Glutamatergic neuron (in vitro differentiated cells): ENCODE results near the gene STARD13. TPM values are rescaled to one million over a fixed set of nuclear protein-coding genes. Genes with fewer than 3 reads are reported as not detected.

Source experiments
- DNase-seq: peaks from one replicate; pipeline ENCODE4 v3.0.0; 2022
- H3K27ac Mint-ChIP-seq: one replicate; pipeline ENCODE4 v1.8.0; 2020; ENCODE audit warnings: mild to moderate bottlenecking, mixed read lengths, inconsistent platforms; ENCODE audit not compliant: unreplicated experiment
- H3K27me3 Mint-ChIP-seq: one replicate; pipeline ENCODE4 v1.8.0; 2020; ENCODE audit warnings: mild to moderate bottlenecking, moderate library complexity, mixed read lengths, inconsistent platforms; ENCODE audit not compliant: unreplicated experiment
- H3K36me3 Mint-ChIP-seq: one replicate; pipeline ENCODE4 v1.8.0; 2020; ENCODE audit warnings: mild to moderate bottlenecking, mixed read lengths, inconsistent platforms; ENCODE audit not compliant: unreplicated experiment
- H3K4me1 Mint-ChIP-seq: one replicate; pipeline ENCODE4 v1.8.0; 2020; ENCODE audit warnings: mild to moderate bottlenecking, low read depth, mixed read lengths, inconsistent platforms; ENCODE audit not compliant: unreplicated experiment
- H3K4me3 Mint-ChIP-seq: one replicate; pipeline ENCODE4 v1.8.0; 2020; ENCODE audit warnings: mild to moderate bottlenecking, mixed read lengths, inconsistent platforms; ENCODE audit not compliant: unreplicated experiment
- H3K9me3 Mint-ChIP-seq: one replicate; pipeline ENCODE4 v1.8.0; 2020; ENCODE audit warnings: mild to moderate bottlenecking, moderate library complexity, mixed read lengths, inconsistent platforms; ENCODE audit not compliant: unreplicated experiment
- total RNA-seq: library from RNA; stranded (reverse); fragmentation: NEBNext Ultra II Directional; extraction: Animal tissue kit (Norgen Biotek cat#: 25700); gene quantifications from one replicate; pipeline ENCODE4 v1.2.1, GENCODE V29; 2021; ENCODE audit not compliant: unreplicated experiment
- TF ChIP-seq, protein P1 (sequence below): fragments of 200-600 bp; sonication (generic); IDR thresholded peaks from one replicate; pipeline ENCODE4 v1.5.0; 2021; ENCODE audit not compliant: partially characterized antibody, unreplicated experiment

STARD13 gene
- total RNA-seq, 1 donor from 2014 or later, result 36.4 TPM

DNA sequence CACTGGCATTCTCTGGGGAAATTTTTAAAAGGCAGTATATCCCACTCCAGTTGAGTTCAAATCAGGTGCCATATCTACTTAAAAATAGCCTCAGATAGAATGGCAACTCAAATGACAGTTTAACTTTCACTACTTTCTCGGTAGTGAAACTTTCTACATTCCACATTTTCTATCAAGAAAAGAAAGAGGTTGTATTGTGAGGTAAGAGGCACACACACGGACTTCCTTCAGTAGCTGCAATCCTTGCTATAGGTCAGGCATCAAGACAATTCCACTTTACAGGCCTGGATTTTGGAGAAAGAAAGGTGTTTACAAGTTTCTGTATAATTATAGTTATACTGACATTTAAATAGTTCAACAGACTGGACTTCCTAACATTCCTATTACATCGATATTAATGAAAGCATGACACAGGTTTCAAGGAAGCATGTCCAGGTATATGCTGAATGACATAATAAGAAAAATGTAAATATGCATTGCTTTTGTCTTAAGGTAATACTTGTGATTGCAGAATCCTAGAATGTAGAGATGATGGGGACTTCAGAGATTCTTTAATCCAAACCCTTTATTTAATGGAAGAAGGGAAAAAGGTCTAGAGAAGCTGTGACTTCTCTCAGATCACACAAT, 5.2 kb downstream of the STARD13 start:
- Mint-ChIP-seq H3K27ac (no peak overlapping the region), H3K4me1 (peaks cover 17% of the 10 kb centered on the region), H3K36me3 (no peaks in the 10 kb centered on the region), H3K9me3 (no peaks in the 10 kb centered on the region), H3K4me3 (no peak overlapping the region), H3K27me3 (no peaks in the 10 kb centered on the region)
- TF ChIP-seq, protein P1, sequence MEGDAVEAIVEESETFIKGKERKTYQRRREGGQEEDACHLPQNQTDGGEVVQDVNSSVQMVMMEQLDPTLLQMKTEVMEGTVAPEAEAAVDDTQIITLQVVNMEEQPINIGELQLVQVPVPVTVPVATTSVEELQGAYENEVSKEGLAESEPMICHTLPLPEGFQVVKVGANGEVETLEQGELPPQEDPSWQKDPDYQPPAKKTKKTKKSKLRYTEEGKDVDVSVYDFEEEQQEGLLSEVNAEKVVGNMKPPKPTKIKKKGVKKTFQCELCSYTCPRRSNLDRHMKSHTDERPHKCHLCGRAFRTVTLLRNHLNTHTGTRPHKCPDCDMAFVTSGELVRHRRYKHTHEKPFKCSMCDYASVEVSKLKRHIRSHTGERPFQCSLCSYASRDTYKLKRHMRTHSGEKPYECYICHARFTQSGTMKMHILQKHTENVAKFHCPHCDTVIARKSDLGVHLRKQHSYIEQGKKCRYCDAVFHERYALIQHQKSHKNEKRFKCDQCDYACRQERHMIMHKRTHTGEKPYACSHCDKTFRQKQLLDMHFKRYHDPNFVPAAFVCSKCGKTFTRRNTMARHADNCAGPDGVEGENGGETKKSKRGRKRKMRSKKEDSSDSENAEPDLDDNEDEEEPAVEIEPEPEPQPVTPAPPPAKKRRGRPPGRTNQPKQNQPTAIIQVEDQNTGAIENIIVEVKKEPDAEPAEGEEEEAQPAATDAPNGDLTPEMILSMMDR, result no peak
- DNase-seq, result no peak

DNA sequence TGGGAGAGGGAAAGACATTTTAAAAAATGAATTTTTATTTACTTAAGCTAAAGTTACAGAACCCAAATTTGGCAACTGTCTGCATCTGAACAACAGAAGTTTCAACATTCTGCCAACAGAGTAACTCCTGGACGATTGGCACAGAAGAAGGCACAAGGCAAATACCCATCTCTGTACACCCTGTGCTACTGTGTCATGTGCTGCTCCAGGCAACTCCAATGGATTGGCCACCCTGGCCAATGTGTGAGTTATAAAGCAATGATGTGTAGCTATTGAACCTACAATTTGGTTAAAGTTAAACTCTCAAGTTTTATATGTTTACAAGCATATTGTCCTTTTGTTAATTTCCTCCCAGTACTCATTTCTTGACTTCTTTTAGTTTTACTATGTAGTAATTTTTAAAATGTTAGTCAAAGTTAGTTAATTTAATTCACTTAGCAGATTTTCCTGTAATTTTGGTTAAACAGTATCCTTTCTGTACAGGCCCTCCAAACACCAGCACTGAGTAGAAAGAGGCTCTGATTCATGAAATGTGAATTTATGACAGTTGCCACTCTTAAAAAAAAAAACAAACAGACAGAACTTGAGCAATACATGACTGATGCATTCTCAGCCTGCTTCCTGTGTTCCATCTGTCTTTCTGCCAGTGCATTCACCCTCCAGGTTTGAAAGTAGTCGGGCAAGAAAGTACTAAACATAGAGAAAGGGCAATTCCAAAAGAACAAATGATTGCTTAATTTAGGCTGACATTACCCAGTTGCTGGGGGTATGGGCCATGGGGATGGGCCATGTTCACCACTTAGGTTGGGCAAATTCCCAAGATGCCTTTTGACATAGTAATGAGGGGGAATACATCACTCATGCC, 5.9 kb downstream of the STARD13 start:
- DNase-seq, result no peak
- no peaks in the 10 kb centered on the region for H3K36me3 Mint-ChIP-seq
- H3K27ac Mint-ChIP-seq, result no peak overlapping the region
- no peaks in the 10 kb centered on the region for H3K9me3 Mint-ChIP-seq
- TF ChIP-seq, protein P1, result no peak
- no peaks in the 10 kb centered on the region for H3K27me3 Mint-ChIP-seq
- H3K4me1 Mint-ChIP-seq, result peaks cover 10% of the 10 kb centered on the region
- H3K4me3 Mint-ChIP-seq, result no peak overlapping the region

DNA sequence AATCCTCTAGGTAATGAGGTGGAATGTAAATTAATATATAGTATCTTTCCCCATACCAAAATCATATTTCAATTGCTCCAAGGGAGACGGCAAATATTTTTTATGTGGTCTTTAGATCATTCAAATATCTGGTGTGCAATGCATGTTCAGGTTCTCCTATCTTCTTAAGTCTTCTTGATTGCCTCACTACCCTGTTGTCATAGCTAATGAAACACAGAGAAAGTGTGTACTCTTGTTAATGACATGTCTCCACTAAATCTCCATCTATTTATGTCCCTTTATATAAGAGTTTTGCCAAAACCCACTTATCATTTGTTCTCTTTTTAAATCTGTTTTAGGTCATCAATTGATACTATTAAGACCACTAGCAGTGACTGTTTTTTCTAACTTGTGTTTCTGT, 6.6 kb downstream of the STARD13 start:
- Mint-ChIP-seq H3K4me1 (peaks cover 9% of the 10 kb centered on the region), H3K9me3 (no peaks in the 10 kb centered on the region), H3K4me3 (no peak overlapping the region), H3K27ac (no peak overlapping the region), H3K36me3 (no peaks in the 10 kb centered on the region), H3K27me3 (no peaks in the 10 kb centered on the region)
- TF ChIP-seq, protein P1, result no peak
- DNase-seq, result no peak

DNA sequence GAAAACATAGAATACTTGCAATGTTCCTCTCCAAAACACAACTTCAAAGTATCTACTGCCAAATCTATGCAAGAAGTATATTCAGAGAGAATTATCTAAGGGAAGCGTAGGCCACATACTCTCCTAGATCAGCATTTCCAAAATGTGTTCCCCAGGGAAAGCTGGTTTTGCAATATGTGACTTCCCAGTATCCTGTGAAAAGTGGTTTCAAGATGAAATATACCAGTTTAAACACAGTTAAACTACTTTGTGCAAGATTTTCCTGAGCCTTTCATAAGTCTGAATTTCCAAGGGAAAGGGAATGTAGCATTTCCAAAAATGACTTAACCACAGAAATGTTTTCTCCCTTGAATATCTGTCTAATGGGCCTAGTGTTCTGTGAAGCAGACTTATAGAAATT, 7.6 kb downstream of the STARD13 start:
- H3K27ac Mint-ChIP-seq, result no peak overlapping the region

More for the DNA sequence above, 7.6 kb downstream of the STARD13 start:
- TF ChIP-seq, protein P1, result no peak
- H3K36me3 Mint-ChIP-seq, result no peaks in the 10 kb centered on the region
- H3K27me3 Mint-ChIP-seq, result no peaks in the 10 kb centered on the region
- no peak for DNase-seq
- peaks cover 9% of the 10 kb centered on the region for H3K4me1 Mint-ChIP-seq
- H3K4me3 Mint-ChIP-seq, result no peak overlapping the region
- no peaks in the 10 kb centered on the region for H3K9me3 Mint-ChIP-seq
